H1 (cell line): ENCODE measurements around the gene NCLN. TPM values are rescaled to one million over a fixed set of nuclear protein-coding genes. Genes with fewer than 3 reads are reported as not detected.

Source experiments
- CTCF ChIA-PET: fragments of 300-600 bp; sonication (Branson Sonifier 250); formaldehyde crosslinking; loops from one replicate; lab custom pipeline; 2021; ENCODE audit not compliant: partially characterized antibody; lab: Charles Lee
- POLR2A ChIA-PET: fragments of 300-600 bp; sonication (Branson Sonifier 250); formaldehyde crosslinking; loops from one replicate; lab custom pipeline; 2021; ENCODE audit warnings: inconsistent platforms; ENCODE audit not compliant: partially characterized antibody; lab: Charles Lee
- DNase-seq, 2 experiments: peaks; one replicate each; pipeline versions ENCODE4 v3.0.0 to v3.0.0-alpha.2; 2010 to 2022; ENCODE audit warnings: low spot score in 2 of 2, low read depth in 1 of 2, mixed read lengths in 1 of 2
- FAIRE-seq: peaks from 2 replicates; lab custom pipeline; 2011; peaks lifted over from hg19 to GRCh38; lab: Jason Lieb, UNC
- H2AFZ ChIP-seq: 2 replicates; pipeline ENCODE4 v1.8.1; 2012; ENCODE audit warnings: low read length, inconsistent platforms
- H2AK5ac ChIP-seq: 2 replicates; pipeline ENCODE4 v1.6.1; 2013; ENCODE audit warnings: low read depth, low read length
- H2BK120ac ChIP-seq: replicated peaks from 2 replicates; pipeline ENCODE3; 2013; ENCODE audit warnings: low read depth, low read length, inconsistent platforms
- H2BK12ac ChIP-seq: 2 replicates; pipeline ENCODE4 v1.6.1; 2013; ENCODE audit warnings: low read depth, low read length
- H2BK15ac ChIP-seq: 2 replicates; pipeline ENCODE4 v1.6.1; 2013; ENCODE audit warnings: low read length
- H2BK20ac ChIP-seq: 2 replicates; pipeline ENCODE4 v1.6.1; 2013; ENCODE audit warnings: low read length
- H2BK5ac ChIP-seq: 2 replicates; pipeline ENCODE4 v1.6.1; 2013; ENCODE audit warnings: low read depth, low read length
- H3K14ac ChIP-seq: 2 replicates; pipeline ENCODE4 v1.6.1; 2013; ENCODE audit warnings: inconsistent platforms; ENCODE audit not compliant: insufficient read length
- H3K18ac ChIP-seq: 2 replicates; pipeline ENCODE4 v1.6.1; 2013; ENCODE audit warnings: low read length; ENCODE audit errors: extremely low read depth
- H3K23ac ChIP-seq: 2 replicates; pipeline ENCODE4 v1.6.1; 2013; ENCODE audit warnings: inconsistent platforms; ENCODE audit not compliant: insufficient read length
- H3K23me2 ChIP-seq: 2 replicates; pipeline ENCODE4 v1.6.1; 2013; ENCODE audit warnings: low read depth, low read length
- H3K27ac ChIP-seq: 2 replicates; pipeline ENCODE4 v1.6.1; 2011; ENCODE audit warnings: low read depth, low read length, inconsistent platforms
- H3K27me3 ChIP-seq, 4 experiments: replicated peaks in 1 of 4; 1 replicate in 1 of 4; 2 replicates in 3 of 4; pipeline versions ENCODE4 v1.6.1 to v1.8.1; 2011 to 2013; ENCODE audit warnings: low read length in 3 of 4, mild to moderate bottlenecking in 3 of 4, inconsistent platforms in 2 of 4, mixed read lengths in 2 of 4, moderate library complexity in 1 of 4; ENCODE audit not compliant: control insufficient read depth in 3 of 4, insufficient read depth in 3 of 4; ENCODE audit errors: extremely low read depth in 1 of 4
- H3K36me3 ChIP-seq, 4 experiments: 2 replicates each; pipeline versions ENCODE4 v1.6.1 to v1.8.1; 2011 to 2013; ENCODE audit warnings: mild to moderate bottlenecking in 4 of 4, low read length in 3 of 4, moderate library complexity in 2 of 4, control low read depth in 1 of 4, inconsistent platforms in 1 of 4; ENCODE audit not compliant: insufficient read depth in 4 of 4, control insufficient read depth in 2 of 4
- H3K4ac ChIP-seq: replicated peaks from 2 replicates; pipeline ENCODE3; 2013; ENCODE audit warnings: low read length, low read depth, mixed read lengths, inconsistent platforms; ENCODE audit not compliant: insufficient read length
- H3K4me1 ChIP-seq, 4 experiments: replicated peaks in 1 of 4; 1 replicate in 1 of 4; 2 replicates in 3 of 4; pipeline versions ENCODE4 v1.6.1 to v1.8.1; 2011 to 2013; ENCODE audit warnings: low read length in 3 of 4, inconsistent platforms in 2 of 4, mixed read lengths in 1 of 4; ENCODE audit not compliant: insufficient read depth in 4 of 4, control insufficient read depth in 3 of 4
- H3K4me2 ChIP-seq, 2 experiments: 2 replicates each; pipeline versions ENCODE4 v1.6.1 to v1.8.1; 2011 to 2013; ENCODE audit warnings: low read depth in 2 of 2, low read length in 2 of 2, control low read depth in 1 of 2, inconsistent platforms in 1 of 2, mild to moderate bottlenecking in 1 of 2; ENCODE audit not compliant: insufficient read depth in 1 of 2
- H3K4me3 ChIP-seq, 4 experiments: fragments of 200-600, 300-600 bp in 1 of 4; sonication (generic), shearing (Covaris generic), sonication (Bioruptor Twin) in 1 of 4; 2 replicates each; pipeline versions ENCODE4 v1.5.1 to v1.8.1; 2011 to 2016; ENCODE audit warnings: low read length in 4 of 4, low read depth in 3 of 4, control low read depth in 2 of 4, inconsistent platforms in 2 of 4, mild to moderate bottlenecking in 2 of 4, mixed read lengths in 1 of 4, moderate library complexity in 1 of 4; ENCODE audit not compliant: insufficient read depth in 2 of 4; ENCODE audit errors: extremely low read depth in 1 of 4
- H3K56ac ChIP-seq: replicated peaks from 2 replicates; pipeline ENCODE3; 2013; ENCODE audit warnings: low read depth, mild to moderate bottlenecking, mixed read lengths, low read length, inconsistent platforms; ENCODE audit not compliant: insufficient read length
- H3K79me1 ChIP-seq: 2 replicates; pipeline ENCODE4 v1.6.1; 2013; ENCODE audit warnings: low read depth, low read length, control low read depth
- H3K79me2 ChIP-seq, 2 experiments: 2 replicates each; pipeline versions ENCODE4 v1.6.1 to v1.8.1; 2012 to 2013; ENCODE audit warnings: low read length in 2 of 2, mild to moderate bottlenecking in 2 of 2, inconsistent platforms in 1 of 2; ENCODE audit not compliant: insufficient read depth in 2 of 2, control insufficient read depth in 1 of 2
- H3K9ac ChIP-seq, 4 experiments: replicated peaks in 1 of 4; 1 replicate in 1 of 4; 2 replicates in 3 of 4; pipeline versions ENCODE4 v1.6.1 to v1.8.1; 2011 to 2013; ENCODE audit warnings: low read depth in 3 of 4, low read length in 3 of 4, control low read depth in 2 of 4, mild to moderate bottlenecking in 2 of 4, moderate library complexity in 2 of 4, inconsistent platforms in 1 of 4; ENCODE audit errors: extremely low read depth in 1 of 4
- H3K9me3 ChIP-seq, 2 experiments: 2 replicates each; pipeline versions ENCODE4 v1.6.1 to v1.8.1; 2012 to 2013; ENCODE audit warnings: mild to moderate bottlenecking in 2 of 2, moderate library complexity in 2 of 2, control low read depth in 1 of 2, inconsistent platforms in 1 of 2, low read depth in 1 of 2, low read length in 1 of 2, mixed read lengths in 1 of 2; ENCODE audit not compliant: insufficient read depth in 2 of 2
- H4K20me1 ChIP-seq, 2 experiments: replicated peaks in 1 of 2; 2 replicates each; pipeline versions ENCODE3 to v1.8.1; 2011 to 2013; ENCODE audit warnings: inconsistent platforms in 2 of 2, low read length in 2 of 2, mild to moderate bottlenecking in 1 of 2; ENCODE audit not compliant: insufficient read depth in 2 of 2, control insufficient read depth in 1 of 2
- H4K5ac ChIP-seq: 2 replicates; pipeline ENCODE4 v1.6.1; 2013; ENCODE audit warnings: low read length, low read depth, mixed read lengths, inconsistent platforms; ENCODE audit not compliant: insufficient read length
- H4K8ac ChIP-seq: 2 replicates; pipeline ENCODE4 v1.8.0; 2013; ENCODE audit warnings: mild to moderate bottlenecking, moderate library complexity, low read length, inconsistent platforms; ENCODE audit not compliant: insufficient read depth; ENCODE audit errors: extremely low read depth
- H4K91ac ChIP-seq: replicated peaks from 2 replicates; pipeline ENCODE3; 2013; ENCODE audit warnings: low read length, mixed read lengths, inconsistent platforms; ENCODE audit not compliant: insufficient read length
- POLR2A ChIP-seq, 2 experiments: IDR thresholded peaks; 1 replicate in 1 of 2; 2 replicates in 1 of 2; pipeline ENCODE4 v1.6.1; 2011; ENCODE audit warnings: low read depth in 2 of 2, low read length in 2 of 2, mild to moderate bottlenecking in 2 of 2; ENCODE audit errors: control extremely low read depth in 1 of 2
- SP2 ChIP-seq: IDR thresholded peaks from 2 replicates; pipeline ENCODE4 v1.6.1; 2012; ENCODE audit warnings: mild to moderate bottlenecking, low read length, inconsistent platforms
- WGBS, 2 experiments: shearing (Covaris generic) in 1 of 2; methylation state at CpG; one replicate each; pipeline versions ENCODE4 v1.1.6 to v1.1.7; 2013 to 2015; ENCODE audit warnings: low lambda C conversion rate in 2 of 2, mixed read lengths in 2 of 2, inconsistent platforms in 1 of 2, low coverage in 1 of 2, missing lambda C conversion rate in 1 of 2; ENCODE audit not compliant: insufficient replicate concordance in 2 of 2, insufficient coverage in 1 of 2, insufficient read length in 1 of 2; ENCODE audit errors: extremely low coverage in 1 of 2, missing lambda C conversion rate in 1 of 2; 5-methylcytosine and 5-hydroxymethylcytosine counted together
- polyA plus RNA-seq, 7 experiments: library from polyadenylated mRNA; depleted of rRNA in 3 of 7; stranded (reverse) in 5 of 7; unstranded in 2 of 7; fragments of >200 nt in 5 of 7; fragments of 200-250 nt in 2 of 7; gene quantifications; 1 replicate in 5 of 7; 2 replicates in 1 of 7; 4 replicates in 1 of 7; pipeline versions ENCODE4 v1.2.1 to v1.2.3, GENCODE V29; 2011 to 2013; ENCODE audit warnings: missing spikeins in 2 of 7, mixed read lengths in 2 of 7
- total RNA-seq: library from RNA; stranded (reverse); fragmentation: NEBNext Ultra II Directional; extraction: Animal tissue kit (Norgen Biotek cat#: 25700); gene quantifications from 2 replicates; pipeline ENCODE4 v1.2.1, GENCODE V29; 2021

The NCLN gene
- total and polyA plus RNA-seq, 2 of the 8 experiments (the other 6 are each of a cell fraction or from before 2014, with no cell fraction given): 89.2 to 103 TPM

DNA sequence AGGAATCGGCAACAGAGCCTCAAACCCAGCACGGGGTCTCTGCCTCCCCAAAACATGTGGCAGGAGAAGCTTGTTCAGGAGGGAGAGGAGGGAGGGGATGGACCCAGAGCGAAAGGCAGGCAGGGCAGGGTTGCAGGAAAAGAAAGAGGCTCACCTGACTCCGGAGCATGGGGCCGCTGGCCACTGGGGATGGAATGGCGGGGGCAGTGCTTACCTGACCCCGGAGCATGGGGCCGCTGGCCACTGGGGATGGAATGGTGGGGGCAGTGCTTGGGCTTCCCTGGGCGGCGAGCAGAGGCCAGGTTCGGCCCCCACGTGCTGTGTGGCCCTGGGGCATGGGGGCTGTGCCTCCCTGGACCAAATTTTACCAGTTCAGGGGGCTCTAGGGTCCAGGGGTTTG is 25.5 kb downstream of the NCLN start:
- Histone ChIP-seq H2BK15ac (no peak overlapping the region), H3K56ac (no peak overlapping the region), H3K18ac (peak overlapping the region; percentile 48; the same call in 1 of the 2 replicates), H4K8ac (peak overlapping the region; percentile 57; the same call in 1 of the 2 replicates), H4K20me1 (peaks cover 1 to 11% of the 10 kb centered on the region in 2 experiments), H3K23me2 (no peaks in the 10 kb centered on the region), H2BK12ac (no peak overlapping the region), H2AFZ (no peak overlapping the region), H3K79me2 (no peaks in the 10 kb centered on the region), H3K4me3 (no peak overlapping the region), H3K9me3 (no peaks in the 10 kb centered on the region), H2BK5ac (no peak overlapping the region), H4K91ac (no peak overlapping the region), H3K23ac (no peak overlapping the region), H3K36me3 (peaks cover 0 to 26% (median 8%) of the 10 kb centered on the region in 4 experiments; a peak in 4 of 8 replicates), H4K5ac (no peak overlapping the region), H3K4ac (no peak overlapping the region), H3K27ac (no peak overlapping the region), H2BK20ac (no peak overlapping the region), H3K4me1 (peaks cover 0 to 5% (median 0%) of the 10 kb centered on the region in 4 experiments; a peak in 2 of 7 replicates), H2AK5ac (no peak overlapping the region), H3K79me1 (no peaks in the 10 kb centered on the region), H3K4me2 (peak overlapping the region in 1 of 2 experiments; percentile 22; a peak in 2 of 4 replicates), H2BK120ac (no peak overlapping the region), H3K9ac (no peak overlapping the region), H3K27me3 (no peaks in the 10 kb centered on the region), H3K14ac (no peak overlapping the region)
- no peak for FAIRE-seq
- TF ChIP-seq SP2 (no peak), POLR2A (IDR thresholded peaks at IDR 0.05; ENCODE audit: control extremely low read depth in 1 of 2, low read depth in 2 of 2, low read length in 2 of 2) (0 out of 3 replicates have a peak, but pooled peaks of 1 of the 2 experiments have one; percentile 23)
- DNase-seq: no peak
- POLR2A ChIA-PET: interaction anchor here (0.6 to 2.0 kb wide), 13 partner anchors 9 to 278 kb away, joined by 3 to 7 read pairs (median 4); partner anchors contain the start of genes CELF5 and NCLN
- 65% methylated on average over 12 of the region's 12 CpGs; no CpG with 5 or more reads in 1 of the 2 experiments for WGBS, 2 experiments
- CTCF ChIA-PET: interaction anchor here (0.6 to 4.0 kb wide), 10 partner anchors 9 to 424 kb away, joined by 3 to 19 read pairs (median 3); partner anchors contain the start of genes CELF5 and NCLN
